GM19324 (cell line): Measurements from ENCODE around the gene ACAA2.
"Not testable (repeated sequence)": the region's sequence is repeated elsewhere in the genome, so short reads cannot be mapped to it uniquely, and the experiment has no call there.

ENCODE experiments used
- ATAC-seq: cut with Tn5 transposase; IDR thresholded peaks from one replicate; pipeline ENCODE4 v1.9.1; 2021; ENCODE audit warnings: mild to moderate bottlenecking, moderate library complexity; ENCODE audit not compliant: unreplicated experiment, low FRiP score

ACAA2 gene

DNA sequence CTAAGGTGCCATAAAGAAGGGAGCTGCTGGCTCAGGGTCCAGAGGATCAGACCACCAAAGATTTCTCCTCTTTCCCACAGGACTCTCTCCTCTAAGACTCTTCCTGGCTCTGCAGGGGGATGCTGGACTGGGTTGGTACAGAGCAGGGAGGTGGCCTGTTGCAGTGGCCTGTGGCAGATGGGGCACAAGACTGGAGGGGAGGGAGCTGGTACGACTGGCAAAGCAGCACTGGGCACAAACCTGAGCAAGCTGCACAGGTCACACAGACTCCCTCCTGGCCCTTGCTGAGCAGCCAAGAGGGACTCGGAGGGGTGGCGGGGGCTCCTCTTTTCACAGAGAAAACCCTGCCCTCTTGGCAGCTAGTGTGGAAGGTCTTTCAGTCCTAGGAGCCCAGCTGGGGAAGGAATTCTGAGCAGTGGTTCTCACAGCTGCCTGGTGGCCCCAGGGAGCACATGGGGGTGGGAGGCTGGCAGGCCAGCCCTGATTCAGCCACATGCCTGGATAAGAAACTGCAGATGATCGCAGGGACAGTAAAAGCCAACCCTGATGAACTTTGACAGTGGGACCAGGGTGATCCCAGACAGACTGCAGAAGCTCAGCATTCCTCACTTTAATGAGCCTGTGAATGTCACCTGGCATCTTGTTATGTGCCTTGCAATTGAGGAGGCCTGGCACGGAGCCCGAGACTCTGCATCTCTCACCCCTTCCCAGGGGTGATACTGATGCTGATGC is 32.5 kb upstream of the ACAA2 start:
- no peak for ATAC-seq

DNA sequence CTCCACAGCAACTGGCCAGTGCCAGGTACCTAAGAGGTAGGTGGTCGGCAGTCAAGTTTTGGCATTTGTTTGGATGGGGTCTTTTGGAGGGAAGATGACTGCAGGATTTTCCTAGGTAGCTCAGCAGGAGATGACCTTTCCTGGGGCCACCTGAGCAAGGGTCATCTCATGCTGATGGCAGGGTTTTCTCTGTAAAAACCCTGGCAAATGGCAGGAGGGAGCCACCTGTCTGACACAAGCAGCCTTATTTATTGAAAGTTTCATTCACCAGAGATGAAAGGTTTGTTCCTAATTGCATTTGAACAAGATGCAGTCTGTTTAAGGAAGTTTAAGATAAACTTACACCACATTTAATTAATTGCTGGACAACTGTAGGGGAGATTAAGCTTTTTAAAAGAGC is 31.6 kb upstream of the ACAA2 start:
- ATAC-seq = no peak

DNA sequence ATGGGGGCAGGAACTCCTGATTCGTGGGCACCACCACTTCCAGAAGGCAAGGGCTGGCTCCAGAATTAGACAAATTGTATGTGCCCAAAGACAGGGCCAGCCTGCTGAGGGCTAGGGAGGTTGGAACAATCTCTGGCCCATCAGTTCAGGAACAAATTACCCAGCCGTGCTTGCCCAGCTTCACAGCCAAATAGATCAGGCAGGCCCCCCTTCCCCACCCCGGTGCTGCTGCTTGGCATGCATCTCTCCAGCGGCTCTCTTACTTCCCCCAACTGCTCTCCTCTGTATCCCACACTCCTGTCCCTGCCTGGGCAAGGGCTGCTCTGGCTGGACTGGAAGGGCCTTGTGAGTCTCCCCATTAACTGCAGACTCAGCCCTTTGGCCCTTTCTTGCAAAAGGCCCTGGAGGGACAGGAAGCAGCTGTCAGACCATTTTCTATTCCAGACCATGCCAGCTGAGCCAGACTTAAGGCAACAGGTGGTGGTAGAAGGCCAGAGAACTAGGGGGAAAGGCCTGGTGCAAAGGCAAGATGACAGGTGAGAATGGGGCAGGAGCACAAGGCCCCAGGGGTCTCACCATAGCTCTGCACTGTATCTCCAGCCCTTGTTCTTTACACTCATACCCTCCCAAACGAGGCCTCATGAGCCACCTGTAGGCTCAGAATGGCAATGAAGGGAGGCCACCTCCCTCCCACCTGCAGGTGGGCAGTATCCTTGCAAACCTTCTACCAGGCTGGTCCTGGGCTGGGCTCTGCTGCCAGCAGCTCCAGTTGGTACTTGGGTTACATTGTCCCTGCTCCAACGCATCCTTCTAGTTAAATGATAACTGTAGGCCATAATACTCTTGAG is 30.7 kb upstream of the ACAA2 start:
- ATAC-seq = no peak

DNA sequence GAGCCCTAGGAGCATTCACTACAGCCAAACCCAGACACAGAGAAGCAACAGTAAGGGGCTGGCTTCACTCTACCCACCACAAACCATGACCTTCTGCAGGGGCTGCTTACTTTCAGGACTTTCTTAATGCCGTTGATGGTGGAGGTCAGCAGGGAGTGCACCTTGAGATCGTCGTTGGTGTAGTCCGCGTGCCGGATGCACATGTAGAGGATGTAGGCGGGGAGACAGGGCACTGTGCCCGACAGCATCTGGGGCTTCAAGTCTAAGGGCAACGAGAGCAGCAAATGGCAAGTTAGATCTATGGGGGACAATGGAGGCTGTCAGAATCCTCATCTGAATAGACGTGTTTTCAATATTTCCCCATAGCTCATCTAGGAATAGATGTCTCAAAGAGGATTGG is 29.8 kb upstream of the ACAA2 start:
- no peak for ATAC-seq

DNA sequence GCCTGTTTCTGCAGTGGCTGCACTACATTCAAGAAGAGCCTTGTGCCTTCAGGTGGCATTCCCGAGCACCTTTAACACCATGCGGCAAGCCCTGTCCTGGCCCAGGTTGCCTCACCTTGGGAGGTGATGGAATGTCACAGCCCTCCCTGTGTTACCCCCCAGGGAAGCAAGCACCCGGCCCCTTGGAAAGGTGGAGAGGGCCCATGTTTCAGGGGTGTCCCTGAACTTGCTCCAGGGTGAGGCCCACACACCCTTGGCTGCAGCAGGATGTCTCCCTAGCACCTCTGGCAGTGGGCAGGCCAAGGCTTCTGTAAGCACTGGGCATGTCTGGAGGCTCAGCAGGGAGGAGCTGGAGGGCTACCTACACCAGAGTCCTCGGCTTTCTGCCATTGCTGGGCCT is 29.3 kb upstream of the ACAA2 start:
- no peak for ATAC-seq

DNA sequence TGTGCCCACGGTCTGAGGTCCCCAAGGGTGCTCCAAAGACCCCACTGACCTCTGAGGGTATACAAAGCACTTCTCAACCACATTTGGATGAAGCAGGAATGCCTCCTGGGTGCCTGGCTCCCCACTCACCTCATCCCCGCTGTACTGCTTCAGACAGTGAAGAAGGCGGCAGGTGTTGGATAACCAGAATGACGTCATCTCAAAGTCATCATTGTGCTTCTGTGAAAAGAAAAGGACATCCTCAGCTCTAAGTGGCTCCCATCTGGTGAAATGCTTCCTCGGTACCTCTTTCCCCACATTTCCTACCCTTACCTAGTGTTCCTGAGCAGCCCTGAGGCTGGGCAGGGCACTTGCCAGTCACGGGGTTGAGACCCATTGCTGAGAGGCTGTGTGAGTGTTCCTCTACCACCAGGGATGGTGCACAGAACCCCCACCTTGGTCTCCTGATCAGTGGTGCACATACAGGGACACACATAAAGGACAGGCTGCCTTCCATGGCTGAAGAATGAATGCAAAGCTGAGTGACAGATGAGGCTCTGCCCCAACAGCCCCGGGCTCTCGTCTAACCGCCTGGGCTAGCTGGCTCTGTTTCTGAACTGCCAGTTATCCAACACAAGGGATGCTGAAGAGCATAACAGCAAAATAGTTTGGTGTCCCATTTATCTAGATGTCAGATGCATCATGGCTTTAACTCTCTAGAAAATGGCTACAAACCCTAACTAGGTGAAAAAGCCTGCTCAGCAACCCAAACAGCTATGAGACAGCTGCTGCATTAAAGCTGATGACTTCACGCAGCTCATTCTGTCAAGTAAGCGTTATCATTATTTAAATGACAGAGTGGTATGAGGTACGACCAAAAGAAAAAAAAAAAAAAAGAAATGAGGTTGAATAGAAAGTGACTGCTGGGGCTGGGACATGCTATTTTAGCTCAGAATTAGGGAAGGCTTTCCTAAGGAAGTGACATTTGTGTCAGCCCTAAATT is 28.2 kb upstream of the ACAA2 start:
- ATAC-seq = no peak

DNA sequence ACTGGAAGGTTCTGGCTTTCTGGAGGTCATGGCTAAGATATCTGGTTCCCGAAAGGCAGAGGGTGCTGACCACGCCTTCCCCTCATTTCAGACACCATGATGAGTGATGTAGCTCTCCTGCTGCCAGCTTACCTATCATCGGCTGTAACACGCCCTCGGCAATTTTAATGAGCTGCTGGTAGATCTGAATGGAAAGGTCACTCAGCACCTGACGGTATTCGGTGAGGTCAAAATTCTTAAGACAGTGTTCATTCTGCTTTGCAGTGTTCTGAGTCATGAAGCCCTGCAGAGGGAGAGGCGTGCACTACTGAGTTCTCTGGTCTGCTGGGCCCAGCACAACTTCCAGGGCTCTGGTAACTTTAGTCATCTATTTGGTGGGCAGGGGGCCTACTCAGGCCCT is 25.7 kb upstream of the ACAA2 start:
- no peak for ATAC-seq

DNA sequence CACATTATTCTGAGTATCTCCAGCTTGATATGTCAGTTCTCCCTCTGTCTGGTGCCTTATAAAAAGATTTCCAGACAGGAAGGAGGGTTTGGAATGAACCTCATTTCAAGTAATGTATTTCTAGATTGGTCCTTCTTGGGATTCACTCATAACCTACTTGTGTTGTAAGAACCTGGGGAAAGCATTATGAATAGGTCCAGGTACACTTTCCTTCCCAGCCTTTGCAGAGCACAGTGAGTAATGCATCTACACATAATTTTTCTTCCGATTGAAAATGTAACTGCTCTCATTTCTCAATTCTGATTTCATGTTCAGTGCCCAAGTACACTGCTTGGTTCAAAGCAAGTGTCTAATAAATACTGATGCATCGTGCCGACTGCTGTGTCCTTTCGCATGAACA is 25.0 kb upstream of the ACAA2 start:
- no peak for ATAC-seq

DNA sequence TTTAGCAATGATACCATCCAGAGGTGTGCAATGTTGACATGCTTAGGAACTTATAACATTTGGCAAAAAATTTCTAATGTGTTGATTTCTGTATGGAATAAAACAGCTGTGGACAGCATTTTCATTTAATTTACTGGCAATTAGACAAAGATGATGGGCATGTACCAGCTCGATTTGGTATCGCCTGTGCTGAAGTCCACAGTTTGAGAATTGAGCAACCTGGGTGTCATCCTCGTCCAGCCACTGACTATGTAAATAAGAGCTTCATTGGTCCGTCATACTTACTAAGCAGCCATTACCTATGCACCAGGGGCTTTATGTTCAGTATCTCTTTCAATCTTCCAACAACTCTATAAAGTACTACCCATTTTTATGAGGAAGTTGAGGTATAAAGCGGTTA is 24.6 kb upstream of the ACAA2 start:
- no peak for ATAC-seq

DNA sequence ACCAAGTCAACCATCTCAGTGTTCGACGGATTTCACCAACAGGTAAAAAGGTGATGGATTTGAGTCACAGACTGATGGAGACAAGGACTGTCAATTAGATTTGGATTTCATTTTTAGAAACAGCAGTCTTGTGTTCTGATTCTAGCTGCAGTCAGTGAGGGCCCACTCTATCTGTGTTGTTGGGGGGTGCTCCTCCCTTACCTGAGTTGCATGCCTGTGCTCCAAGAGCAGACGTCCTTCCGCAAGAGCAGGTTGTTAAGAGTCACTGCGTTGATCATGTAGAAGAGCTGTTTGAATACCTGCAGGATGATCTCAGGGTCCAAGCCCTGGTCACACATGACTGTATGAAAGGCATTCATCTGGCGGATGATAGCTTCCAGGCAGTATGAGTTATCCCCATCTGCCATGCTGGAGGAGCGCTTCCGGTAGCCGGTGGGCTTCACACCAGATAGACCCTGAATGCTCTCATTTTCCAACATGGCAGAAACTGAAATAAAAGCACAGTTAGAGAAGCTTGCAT is 24.0 kb upstream of the ACAA2 start:
- ATAC-seq = not testable (repeated sequence)

DNA sequence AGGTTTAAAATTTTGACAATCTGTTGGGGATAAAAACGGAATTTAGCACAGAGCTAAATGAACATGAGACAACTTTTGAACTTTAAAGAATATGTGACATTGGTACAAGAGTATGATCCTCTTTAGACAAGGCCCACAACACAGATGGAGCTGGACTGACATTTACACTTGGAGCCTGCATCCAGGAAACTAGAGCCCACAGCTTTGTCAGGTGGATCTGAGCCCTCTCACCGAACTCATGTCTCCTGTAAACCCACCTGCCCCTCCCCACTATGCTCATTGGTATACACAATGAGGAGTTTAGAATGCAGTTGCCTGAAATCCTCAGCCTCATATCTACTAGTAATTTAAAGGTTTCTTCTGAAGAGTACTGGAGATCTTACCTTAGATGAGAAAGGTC is 22.1 kb upstream of the ACAA2 start:
- no peak for ATAC-seq

DNA sequence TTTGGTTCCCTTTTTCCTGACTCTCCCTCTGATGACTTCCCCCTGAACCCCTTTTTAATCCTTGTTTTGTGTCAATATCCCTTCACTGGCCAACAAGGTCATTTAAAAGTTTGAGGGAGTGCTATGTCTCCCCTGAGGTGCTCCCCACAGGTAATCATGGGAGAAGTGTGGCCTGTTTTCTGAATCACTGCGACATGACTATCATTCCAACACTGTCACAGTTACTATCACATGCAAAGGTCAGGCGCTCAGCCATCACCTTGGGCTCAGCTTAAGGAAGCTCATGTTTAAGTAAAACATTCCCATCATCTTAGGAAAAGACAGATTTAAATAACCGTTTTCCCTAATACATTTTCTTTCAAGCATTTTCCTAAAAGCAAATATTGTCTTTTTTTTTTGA is 20.9 kb upstream of the ACAA2 start:
- no peak for ATAC-seq

DNA sequence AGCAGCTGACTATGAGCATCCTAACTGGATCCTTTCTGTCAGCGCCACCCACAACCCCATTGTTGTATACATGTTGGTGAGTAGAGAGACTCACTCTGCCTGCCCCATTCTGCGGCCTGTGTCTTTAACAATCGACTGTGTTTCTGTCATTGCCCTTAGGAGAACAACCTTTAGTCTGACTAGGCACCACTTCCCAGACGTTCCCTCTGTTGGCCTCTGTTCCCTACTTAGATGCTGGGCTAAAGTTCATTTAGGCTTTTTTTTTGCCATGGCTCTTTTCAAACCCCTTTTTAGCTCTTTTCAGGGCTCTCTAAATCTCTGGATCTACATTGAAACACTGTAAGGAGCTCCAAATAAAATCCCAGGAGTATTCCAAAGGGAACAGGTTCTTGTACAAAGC is 20.5 kb upstream of the ACAA2 start:
- ATAC-seq = no peak

DNA sequence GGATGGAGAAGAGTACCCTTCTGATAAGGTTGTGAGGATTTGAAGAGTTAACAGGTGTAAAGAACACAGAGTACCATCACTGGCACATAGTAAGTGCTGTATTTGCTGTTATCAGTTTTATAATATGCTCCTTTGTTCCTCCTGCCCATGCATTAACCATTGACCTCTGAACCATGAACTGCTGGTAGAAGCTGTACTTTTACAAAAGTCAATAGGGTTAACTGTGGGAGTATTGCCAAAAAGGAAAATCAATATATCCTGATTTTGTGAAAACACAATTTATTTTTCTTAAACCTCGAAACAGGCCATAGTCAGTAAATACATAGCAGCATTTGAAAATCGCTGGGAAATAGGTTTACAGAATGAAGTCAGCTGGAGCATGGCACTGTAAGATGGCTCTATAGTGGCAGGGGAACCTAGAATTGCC is 18.9 kb upstream of the ACAA2 start:
- ATAC-seq = no peak

DNA sequence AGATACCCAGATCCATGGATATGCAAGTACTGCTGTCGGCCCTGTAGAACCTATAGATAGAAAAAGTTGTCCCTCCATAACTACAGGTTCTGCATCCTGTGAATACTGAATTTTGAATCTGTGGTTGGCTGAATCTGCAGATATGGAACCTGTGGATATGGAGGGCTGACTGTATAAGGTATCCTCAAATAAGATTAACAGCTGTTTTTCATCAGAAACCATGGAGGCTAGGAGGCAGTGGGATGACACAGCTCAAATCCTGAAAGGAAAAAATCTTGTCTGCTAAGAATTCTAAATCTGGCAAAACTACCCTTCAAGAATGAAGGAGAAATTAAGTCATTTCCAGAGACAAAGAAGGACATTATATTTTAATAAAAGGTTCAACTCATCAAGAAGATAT is 14.7 kb upstream of the ACAA2 start:
- ATAC-seq = no peak

DNA sequence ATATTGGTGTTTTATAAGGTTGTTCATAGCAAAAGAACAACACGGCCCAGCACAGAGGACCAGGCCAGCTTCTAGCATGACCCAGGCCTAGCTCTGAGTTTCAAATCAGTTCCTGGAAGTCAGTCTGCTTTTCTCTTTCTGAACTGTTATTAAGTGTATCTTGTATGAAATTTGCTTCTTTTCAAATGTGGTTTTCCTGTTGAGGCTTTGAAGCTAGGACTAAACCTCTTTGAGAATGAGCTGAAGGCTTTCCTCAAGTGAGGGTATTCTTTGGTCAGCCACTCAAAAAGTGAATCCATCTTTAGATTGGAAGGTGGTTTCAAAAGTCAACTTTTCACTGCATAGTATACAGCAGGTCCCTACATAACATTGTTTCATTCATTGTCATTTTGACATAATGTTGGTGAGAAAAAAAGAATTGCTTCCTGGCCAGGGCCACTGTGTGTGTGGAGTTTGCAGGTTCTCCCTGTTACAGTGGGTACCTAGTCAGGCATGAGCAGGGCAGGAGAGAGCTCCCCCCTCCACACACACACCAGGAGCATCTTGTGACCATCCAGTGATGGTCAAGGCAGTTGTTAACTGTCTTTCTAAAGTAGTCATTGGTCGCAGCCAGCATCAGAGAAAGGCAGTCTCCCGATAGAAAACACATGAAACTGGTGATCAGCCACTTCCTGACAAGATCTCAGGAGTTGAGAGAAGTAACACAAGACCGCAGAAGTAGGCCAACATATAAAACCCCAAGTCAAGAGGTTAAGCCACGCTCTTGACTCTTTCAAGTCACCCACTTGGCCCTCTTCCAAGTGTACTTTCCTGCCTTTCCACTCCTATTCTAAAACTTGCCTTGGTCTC is 6.7 kb upstream of the ACAA2 start:
- ATAC-seq = peak; percentile 56

DNA sequence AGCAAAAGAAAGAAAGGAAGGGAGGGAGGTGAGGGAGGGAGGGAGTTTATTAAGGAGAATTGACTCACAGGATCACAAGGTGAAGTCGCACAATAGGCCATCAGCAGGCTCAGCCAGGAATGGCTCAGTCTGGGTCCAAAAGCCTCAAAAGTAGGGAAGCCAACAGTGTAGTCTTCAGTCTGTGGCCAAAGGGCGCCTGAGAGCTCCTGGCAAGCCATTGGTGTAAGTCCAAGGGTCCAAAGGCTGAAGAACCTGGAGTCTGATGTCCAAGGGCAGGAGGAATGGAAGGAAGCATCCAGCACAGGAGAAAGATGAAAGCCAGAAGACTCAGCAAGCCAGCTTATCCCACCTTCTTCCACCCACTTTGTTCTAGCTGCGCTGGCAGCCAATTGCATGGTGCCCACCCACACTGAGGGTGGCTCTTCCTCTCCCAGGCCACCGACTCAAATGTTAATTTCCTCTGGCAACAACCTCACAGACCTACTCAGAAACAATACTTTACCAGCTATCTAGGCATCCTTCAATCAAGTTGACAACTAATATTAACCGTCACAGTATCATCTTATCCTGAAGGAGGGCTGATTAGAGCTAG is 5.8 kb upstream of the ACAA2 start:
- ATAC-seq = no peak

DNA sequence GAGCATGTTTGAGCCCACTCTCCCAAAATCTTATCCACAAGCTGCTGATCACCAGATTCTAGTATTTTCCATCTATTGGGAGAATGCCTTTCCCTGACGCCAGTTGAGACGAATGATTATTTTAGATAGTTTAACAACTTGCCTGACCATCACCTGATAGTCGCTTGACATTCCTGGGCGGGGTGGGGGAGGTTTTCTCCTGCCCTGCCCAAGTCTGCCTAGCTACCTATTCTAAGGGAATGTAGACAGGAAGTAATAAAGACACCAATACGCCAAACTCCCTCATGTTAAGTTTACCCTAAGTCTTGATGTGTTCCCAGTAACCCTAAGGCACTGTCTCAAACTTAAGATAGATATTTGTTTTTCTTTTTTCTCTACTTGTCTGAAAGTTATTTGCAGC is 4.6 kb upstream of the ACAA2 start:
- ATAC-seq = no peak

DNA sequence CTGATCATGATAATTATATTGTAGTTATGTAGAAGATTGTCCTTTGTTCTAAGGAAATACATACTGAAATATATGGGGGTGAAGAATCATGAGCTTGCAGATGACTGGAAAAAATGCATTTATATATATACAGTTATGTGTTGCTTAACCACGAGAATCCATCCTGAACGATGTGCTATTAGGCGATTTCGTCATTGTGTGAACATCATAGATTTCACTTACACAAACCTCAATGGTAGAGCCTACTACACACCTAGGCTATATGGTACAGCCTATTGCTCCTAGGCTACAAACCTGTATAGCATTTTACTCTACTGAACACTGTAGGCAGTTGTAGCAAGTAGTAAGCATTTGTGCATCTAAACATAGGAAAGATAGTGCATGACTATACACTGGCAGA is 2.6 kb upstream of the ACAA2 start:
- no peak for ATAC-seq
